ENCODE results near the gene CELF5. TPM values are rescaled to one million over a fixed set of nuclear protein-coding genes. Genes with fewer than 3 reads are reported as not detected.
"Not testable (repeated sequence)": the region's sequence is repeated elsewhere in the genome, so short reads cannot be mapped to it uniquely, and the experiment has no call there.

The CELF5 gene
- total RNA-seq, 1 experiment from 2014 or later = not detected

GRCh38 chr19:3335431-3336350, 111.2 kb downstream of the CELF5 start:
- DNase-seq (ENCODE audit: extremely low read depth, low read depth) = no peak

- DNase-seq (ENCODE audit: extremely low read depth, low read depth) = no peak
Observed at GRCh38 chr19:3336351-3336679, 111.9 kb downstream of the CELF5 start.

- DNase-seq (ENCODE audit: extremely low read depth, low read depth) = no peak
Observed at GRCh38 chr19:3336680-3337523, 112.4 kb downstream of the CELF5 start.

GRCh38 chr19:3338541-3339181, 114.2 kb downstream of the CELF5 start:
- DNase-seq (ENCODE audit: extremely low read depth, low read depth) = no peak

GRCh38 chr19:3340340-3340739, 115.9 kb downstream of the CELF5 start:
- DNase-seq (ENCODE audit: extremely low read depth, low read depth) = no peak

- DNase-seq (ENCODE audit: extremely low read depth, low read depth) = no peak
Observed at GRCh38 chr19:3342246-3342645, 117.8 kb downstream of the CELF5 start.

GRCh38 chr19:3342962-3343361, 118.5 kb downstream of the CELF5 start:
- not testable (repeated sequence) for DNase-seq (ENCODE audit: extremely low read depth, low read depth)

GRCh38 chr19:3343619-3344502, 119.4 kb downstream of the CELF5 start:
- DNase-seq (ENCODE audit: extremely low read depth, low read depth) = peak; percentile 73

- DNase-seq (ENCODE audit: extremely low read depth, low read depth) = no peak
Observed at GRCh38 chr19:3344608-3345598, 120.4 kb downstream of the CELF5 start.

- DNase-seq (ENCODE audit: extremely low read depth, low read depth) = no peak
Observed at GRCh38 chr19:3345850-3346460, 121.5 kb downstream of the CELF5 start.

Other genes starting within 250 kb of the CELF5 start
- 3.9 and 4.7 TPM in 2 replicates for gene TLE6, start 247.1 kb upstream of the CELF5 start, total RNA-seq (2014; rRNA removed; shearing (Covaris generic))
- gene TLE2, start 195.4 kb upstream of the CELF5 start, total RNA-seq (2014; rRNA removed; shearing (Covaris generic)) = 1.9 and 2.1 TPM in 2 replicates
- 135 and 136 TPM in 2 replicates for gene TLE5, start 162.2 kb upstream of the CELF5 start, total RNA-seq (2014; rRNA removed; shearing (Covaris generic))
- gene GNA11, start 130.3 kb upstream of the CELF5 start, total RNA-seq (2014; rRNA removed; shearing (Covaris generic)) = 26.9 and 28.7 TPM in 2 replicates
- 0.78 and 0.87 TPM in 2 replicates for gene GNA15, start 88.6 kb upstream of the CELF5 start, total RNA-seq (2014; rRNA removed; shearing (Covaris generic))
- gene S1PR4, start 45.9 kb upstream of the CELF5 start, total RNA-seq (2014; rRNA removed; shearing (Covaris generic)) = 0.07 and 0.75 TPM in 2 replicates
- 31.4 and 34.4 TPM in 2 replicates for gene NCLN, start 38.7 kb upstream of the CELF5 start, total RNA-seq (2014; rRNA removed; shearing (Covaris generic))
- gene NFIC, start 141.9 kb downstream of the CELF5 start, total RNA-seq (2014; rRNA removed; shearing (Covaris generic)) = 10.1 and 13.6 TPM in 2 replicates